Activated CD8-positive, alpha-beta memory T cell treated with anti-CD3 and anti-CD28 coated beads for 36 hours (primary cell): Measurements from ENCODE around the gene MGP. TPM values are rescaled to one million over a fixed set of nuclear protein-coding genes. Genes with fewer than 3 reads are reported as not detected.

Experiments
- CTCF ChIA-PET: fragments of 350-600 bp; sonication (Branson Sonifier 250); formaldehyde crosslinking; loops from one replicate; lab custom pipeline; 2021; ENCODE audit warnings: antibody characterized with exemption; lab: Charles Lee
- POLR2A ChIA-PET: fragments of 350-600 bp; sonication (Branson Sonifier 250); formaldehyde crosslinking; loops from one replicate; lab custom pipeline; 2021; ENCODE audit warnings: antibody characterized with exemption; lab: Charles Lee
- total RNA-seq, 2 experiments: library from RNA; stranded (reverse); gene quantifications; one replicate each; pipeline ENCODE4 v1.2.3, GENCODE V29; 2021

The MGP gene
- total RNA-seq, 2 experiments from 2014 or later: not detected

GRCh38 chr12:14841761-14842160, 43.9 kb downstream of the MGP start:
- ChIA-PET POLR2A (no interaction called here), CTCF (no interaction called here)

GRCh38 chr12:14840616-14841015, 45.0 kb downstream of the MGP start:
- ChIA-PET POLR2A (no interaction called here), CTCF (no interaction called here)

DNA sequence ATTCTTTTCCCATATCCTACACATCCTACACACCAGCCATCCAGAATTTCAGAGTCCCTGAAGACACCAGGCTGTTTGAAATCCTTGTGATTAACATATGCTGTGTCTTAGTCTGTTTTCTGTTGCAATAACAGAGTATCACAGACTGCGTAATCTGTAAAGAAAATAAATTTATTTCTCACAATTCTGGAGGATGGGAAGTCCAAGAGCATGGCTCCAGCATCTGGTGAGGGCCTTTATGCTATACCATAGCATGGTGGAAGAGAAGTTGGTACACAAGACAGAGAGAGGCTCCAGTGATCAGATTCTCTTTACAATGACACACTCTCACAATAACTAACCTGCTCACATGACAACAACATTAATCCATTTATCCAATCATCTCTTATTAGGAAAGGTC, 46.4 kb downstream of the MGP start:
- ChIA-PET CTCF (no interaction called here), POLR2A (no interaction called here)

DNA sequence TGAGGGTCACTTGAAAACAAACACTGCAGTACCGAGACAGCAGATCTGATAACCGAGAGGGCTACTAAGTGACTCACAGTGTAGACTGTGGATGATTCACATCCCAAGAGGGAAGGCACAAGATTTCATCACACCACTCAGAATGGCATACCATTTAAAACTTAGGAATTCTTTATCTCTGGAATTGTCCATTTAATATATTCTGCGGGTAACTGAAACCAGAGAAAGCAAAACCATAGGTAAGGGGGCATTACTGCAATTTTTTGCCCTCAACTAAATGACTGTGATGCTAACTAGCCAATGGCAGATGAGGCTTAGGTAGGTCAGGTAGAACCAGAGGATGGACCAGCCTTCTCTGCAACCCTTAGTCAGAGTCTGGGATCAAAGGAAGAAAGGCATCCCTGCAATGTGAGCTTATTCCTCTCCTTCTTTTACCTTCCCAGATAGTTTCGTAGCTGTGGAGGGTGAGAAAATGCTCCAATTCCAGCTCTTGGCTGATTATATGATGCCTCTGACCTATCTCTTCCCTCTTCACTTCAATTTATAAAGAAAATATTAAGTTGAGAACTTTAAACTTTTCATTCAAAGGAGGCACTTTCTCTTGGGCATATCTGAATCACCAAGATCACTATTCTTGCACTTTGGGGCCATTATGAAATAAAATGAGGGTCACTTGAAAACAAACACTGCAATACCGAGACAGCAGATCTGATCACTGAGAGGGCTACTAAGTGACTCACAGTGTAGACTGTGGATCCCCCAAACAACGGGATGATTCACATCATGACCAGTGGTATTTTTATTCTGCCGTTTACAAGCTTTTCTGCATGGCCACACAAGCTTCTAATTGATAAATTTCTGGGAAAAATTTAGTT, 49.1 kb downstream of the MGP start:
- ChIA-PET CTCF (no interaction called here), POLR2A (no interaction called here)

DNA sequence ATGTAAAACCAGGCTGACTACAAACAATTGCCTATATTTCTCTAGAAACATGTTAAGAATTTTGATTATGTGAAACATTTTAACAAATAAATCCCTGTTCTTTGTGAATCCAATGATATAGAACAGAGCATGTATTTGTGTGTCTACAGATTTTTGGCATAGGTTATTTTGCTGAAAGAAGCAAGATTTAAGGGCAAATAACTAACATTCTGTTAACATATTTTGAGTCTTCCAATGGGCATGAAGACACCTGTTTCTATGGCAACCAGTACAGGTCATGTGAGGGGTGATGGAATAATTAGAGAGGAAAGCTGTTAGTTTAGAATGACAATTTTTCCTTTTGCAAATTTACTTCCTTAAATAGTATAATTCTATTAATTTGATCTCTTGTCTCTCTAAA, 51.1 kb downstream of the MGP start:
- ChIA-PET POLR2A (no interaction called here), CTCF (no interaction called here)

GRCh38 chr12:14833952-14834351, 51.7 kb downstream of the MGP start:
- CTCF ChIA-PET: no interaction called here
- POLR2A ChIA-PET: no interaction called here

GRCh38 chr12:14833336-14833735, 52.3 kb downstream of the MGP start:
- CTCF ChIA-PET: no interaction called here
- POLR2A ChIA-PET: no interaction called here

Other genes starting within 250 kb of the MGP start
- not detected for gene GUCY2C, start 189.3 kb downstream of the MGP start, total RNA-seq
- gene WBP11, start 82.4 kb downstream of the MGP start, total RNA-seq: 100 to 1,000 TPM; 158 to 159 TPM
- gene C12orf60, start 82.2 kb downstream of the MGP start, total RNA-seq: 1 to 10 TPM; 3.2 to 3.7 TPM
- not detected for gene SMCO3, start 71.7 kb downstream of the MGP start, total RNA-seq
- gene ART4, start 42.3 kb downstream of the MGP start, total RNA-seq: not detected
- gene ERP27, start 52.7 kb upstream of the MGP start, total RNA-seq: 1 to 10 TPM in 1 of 2 experiments, under 1 TPM in 1; 0.76 to 1.1 TPM
- 100 to 1,000 TPM; 515 to 519 TPM for gene ARHGDIB, start 75.7 kb upstream of the MGP start, total RNA-seq
- gene PDE6H, start 87.2 kb upstream of the MGP start, total RNA-seq: not detected